Measurements from ENCODE around the gene HSPA1A. TPM values are rescaled to one million over a fixed set of nuclear protein-coding genes. Genes with fewer than 3 reads are reported as not detected.

The HSPA1A gene
- total RNA-seq, 4 donors from 2014 or later: 235 to 451 (median 370) TPM

- Histone ChIP-seq H3K4me3 (no peak overlapping the region), H3K36me3 (no peaks in the 10 kb centered on the region), H3K9me3 (no peaks in the 10 kb centered on the region), H3K4me1 (peaks cover 41 to 62% (median 58%) of the 10 kb centered on the region in 4 donors), H3K27me3 (no peaks in the 10 kb centered on the region), H3K27ac (replicated peaks in 1 of 4) (peak overlapping the region; percentile 92 to 97 (median 96))
- 79% methylated on average over 4 of the region's 4 CpGs for WGBS
- no peak for TF ChIP-seq EP300 (IDR thresholded peaks at IDR 0.05)
- TF ChIP-seq POLR2AphosphoS5 (IDR thresholded peaks at IDR 0.05): no peak
- TF ChIP-seq POLR2A (IDR thresholded peaks at IDR 0.05; ENCODE audit: low read depth): no peak
- no peak for TF ChIP-seq CTCF (IDR thresholded peaks at IDR 0.05)
- no peak for DNase-seq (ENCODE audit: extremely low spot score)
- intact Hi-C loops (cut with DNase I): no loop called here
Measured at GRCh38 chr6:31825553-31825952, 10.2 kb downstream of the HSPA1A start.

DNA sequence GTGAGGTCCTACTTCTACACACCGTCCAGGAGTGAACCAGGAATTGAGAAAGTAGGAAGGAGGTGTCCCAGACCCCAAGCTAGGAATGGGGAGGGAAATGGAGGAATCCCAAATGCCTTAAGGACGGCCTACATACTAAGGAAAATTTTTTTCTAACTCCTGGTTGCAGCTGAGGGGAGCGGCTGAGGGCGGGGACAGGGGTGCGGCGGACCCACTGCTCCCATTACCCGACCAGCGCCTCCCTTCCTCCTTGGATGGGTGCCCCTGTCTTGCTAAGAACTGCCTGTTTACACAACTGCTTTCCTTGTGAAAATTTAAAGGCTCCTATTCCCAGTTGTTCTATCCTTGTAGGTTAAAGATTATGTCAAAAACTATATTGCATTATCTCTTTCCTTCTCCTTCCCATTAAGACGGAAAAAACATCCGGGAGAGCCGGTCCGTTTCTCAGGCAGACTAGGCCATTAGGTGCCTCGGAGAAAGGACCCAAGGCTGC lies 11.5 kb downstream of the HSPA1A start:
- no peaks in the 10 kb centered on the region for H3K36me3 ChIP-seq
- intact Hi-C loops (cut with DNase I): no loop called here
- 2% methylated on average over 13 of the region's 13 CpGs for WGBS
- H3K4me1 ChIP-seq: peaks cover 42 to 64% (median 58%) of the 10 kb centered on the region in 4 donors
- H3K27ac ChIP-seq (replicated peaks in 1 of 4): peak overlapping the region; percentile 92 to 97 (median 96)
- TF ChIP-seq POLR2AphosphoS5 (IDR thresholded peaks at IDR 0.05) (peak in 1 of 2 donors; percentile 75), POLR2A (IDR thresholded peaks at IDR 0.05; ENCODE audit: low read depth) (peak; percentile 17), CTCF (IDR thresholded peaks at IDR 0.05) (no peak), EP300 (IDR thresholded peaks at IDR 0.05) (no peak)
- no peaks in the 10 kb centered on the region for H3K9me3 ChIP-seq
- no peaks in the 10 kb centered on the region for H3K27me3 ChIP-seq
- DNase-seq (ENCODE audit: extremely low spot score): peak; percentile 95
- peak overlapping the region; percentile 64 to 88 (median 70) for H3K4me3 ChIP-seq

DNA sequence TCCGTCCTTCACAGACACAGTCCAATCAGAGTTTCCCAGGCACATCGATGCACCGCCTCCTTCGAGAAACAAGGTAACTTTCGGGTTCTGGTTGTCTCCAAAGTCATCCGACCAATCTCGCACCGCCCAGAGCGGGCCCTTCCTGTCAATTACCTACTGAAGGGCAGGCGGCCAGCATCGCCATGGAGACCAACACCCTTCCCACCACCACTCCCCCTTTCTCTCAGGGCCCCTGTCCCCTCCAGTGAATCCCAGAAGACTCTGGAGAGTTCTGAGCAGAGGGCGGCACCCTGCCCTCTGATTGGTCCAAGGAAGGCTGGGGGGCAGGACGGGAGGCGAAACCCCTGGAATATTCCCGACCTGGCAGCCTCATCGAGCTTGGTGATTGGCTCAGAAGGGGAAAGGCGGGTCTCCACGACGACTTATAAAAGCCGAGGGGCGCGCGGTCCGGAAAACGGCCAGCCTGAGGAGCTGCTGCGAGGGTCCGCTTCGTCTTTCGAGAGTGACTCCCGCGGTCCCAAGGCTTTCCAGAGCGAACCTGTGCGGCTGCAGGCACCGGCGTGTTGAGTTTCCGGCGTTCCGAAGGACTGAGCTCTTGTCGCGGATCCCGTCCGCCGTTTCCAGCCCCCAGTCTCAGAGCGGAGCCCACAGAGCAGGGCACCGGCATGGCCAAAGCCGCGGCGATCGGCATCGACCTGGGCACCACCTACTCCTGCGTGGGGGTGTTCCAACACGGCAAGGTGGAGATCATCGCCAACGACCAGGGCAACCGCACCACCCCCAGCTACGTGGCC lies 12.1 kb downstream of the HSPA1A start, which contains the start of gene HSPA1B:
HSPA1B (plus strand) TSS at position 453 of the 794 bp plus-strand sequence; CDS start at position 666, 213 bp downstream.
- peak within 1 kb of the TSS; percentile 92 to 97 (median 96) for H3K27ac ChIP-seq (replicated peaks in 1 of 4)
- no peaks in the 10 kb centered on the region for H3K9me3 ChIP-seq
- H3K36me3 ChIP-seq: no peaks in the 10 kb centered on the region
- WGBS: under 1% methylated on average over 14 of the region's 56 CpGs
- peak; percentile 100 for DNase-seq (ENCODE audit: extremely low spot score)
- no peaks in the 10 kb centered on the region for H3K27me3 ChIP-seq
- peak within 1 kb of the TSS; percentile 64 to 88 (median 70) for H3K4me3 ChIP-seq
- intact Hi-C loops (cut with DNase I): no loop called here
- TF ChIP-seq EP300 (IDR thresholded peaks at IDR 0.05) (peak; percentile 42), POLR2A (IDR thresholded peaks at IDR 0.05; ENCODE audit: low read depth) (peak; percentile 100), CTCF (IDR thresholded peaks at IDR 0.05) (no peak), POLR2AphosphoS5 (IDR thresholded peaks at IDR 0.05) (peak; percentile 100)
- H3K4me1 ChIP-seq: peaks cover 41 to 67% (median 63%) of the 10 kb centered on the region in 4 donors

GRCh38 chr6:31829633-31830283 lies 14.4 kb downstream of the HSPA1A start:
- TF ChIP-seq EP300 (IDR thresholded peaks at IDR 0.05) (no peak), CTCF (IDR thresholded peaks at IDR 0.05) (peak; percentile 34 to 54 (median 41)), POLR2A (IDR thresholded peaks at IDR 0.05; ENCODE audit: low read depth) (no peak), POLR2AphosphoS5 (IDR thresholded peaks at IDR 0.05) (peak; percentile 40 to 54)
- Histone ChIP-seq H3K4me3 (peak overlapping the region; percentile 62 to 79 (median 64)), H3K4me1 (peaks cover 34 to 62% (median 57%) of the 10 kb centered on the region in 4 donors), H3K9me3 (no peaks in the 10 kb centered on the region), H3K36me3 (no peaks in the 10 kb centered on the region), H3K27ac (replicated peaks in 1 of 4) (peak overlapping the region; percentile 86 to 96 (median 94)), H3K27me3 (no peaks in the 10 kb centered on the region)
- no peak for DNase-seq (ENCODE audit: extremely low spot score)
- intact Hi-C loops (cut with DNase I): loop anchor here (2.0 to 5.0 kb wide), 4 partner anchors 37 to 147 kb away; partner anchors contain the start of gene LY6G5C
- 0% methylated on average over 12 of the region's 15 CpGs for WGBS

Data from esophagus muscularis mucosa (tissue), 4 donors.